Endothelial cell (in vitro differentiated cells): ENCODE measurements around the gene IGF2BP2. TPM values are rescaled to one million over a fixed set of nuclear protein-coding genes. Genes with fewer than 3 reads are reported as not detected.

Experiments
- DNase-seq: peaks from one replicate; pipeline ENCODE4 v3.0.0; 2021; ENCODE audit warnings: low spot score
- H3K27ac Mint-ChIP-seq: one replicate; pipeline ENCODE4 v1.8.0; 2021; ENCODE audit warnings: mixed read lengths, inconsistent platforms; ENCODE audit not compliant: unreplicated experiment
- H3K27me3 Mint-ChIP-seq: one replicate; pipeline ENCODE4 v1.8.0; 2021; ENCODE audit warnings: mild to moderate bottlenecking, moderate library complexity, mixed read lengths, inconsistent platforms; ENCODE audit not compliant: unreplicated experiment
- H3K36me3 Mint-ChIP-seq: one replicate; pipeline ENCODE4 v1.8.0; 2021; ENCODE audit warnings: mild to moderate bottlenecking, low read depth, mixed read lengths, inconsistent platforms; ENCODE audit not compliant: unreplicated experiment
- H3K4me1 Mint-ChIP-seq: one replicate; pipeline ENCODE4 v1.8.0; 2021; ENCODE audit warnings: mild to moderate bottlenecking, mixed read lengths, inconsistent platforms; ENCODE audit not compliant: unreplicated experiment
- H3K4me3 Mint-ChIP-seq: one replicate; pipeline ENCODE4 v1.8.0; 2021; ENCODE audit warnings: mild to moderate bottlenecking, mixed read lengths, inconsistent platforms; ENCODE audit not compliant: unreplicated experiment
- H3K9me3 Mint-ChIP-seq: one replicate; pipeline ENCODE4 v1.8.0; 2021; ENCODE audit warnings: mixed read lengths, inconsistent platforms; ENCODE audit not compliant: unreplicated experiment
- long read RNA-seq: library from polyadenylated mRNA; unstranded; transcript quantifications from one replicate; pipeline ENCODE4 v2.0.0, GENCODE V29; 2020; ENCODE audit not compliant: unreplicated experiment
- total RNA-seq: library from RNA; stranded (reverse); fragmentation: NEBNext Ultra II Directional; extraction: Animal tissue kit (Norgen Biotek cat#: 25700); gene quantifications from one replicate; pipeline ENCODE4 v1.2.1, GENCODE V29; 2021; ENCODE audit not compliant: unreplicated experiment
- TF ChIP-seq, protein P1 (sequence below): fragments of 200-600 bp; sonication (generic); IDR thresholded peaks from one replicate; pipeline ENCODE4 v1.5.0; 2021; ENCODE audit warnings: antibody characterized with exemption; ENCODE audit not compliant: unreplicated experiment

IGF2BP2 gene
- 165 TPM for total RNA-seq
- long read RNA-seq, partial matches to known transcripts, result 3 of 10 reads
- long read RNA-seq, other reads (novel, unspliced or antisense), result 5 of 10 reads

GRCh38 chr3:185825006-185825638 lies at the start of gene IGF2BP2:
TSS of gene IGF2BP2 (minus strand) at chr3:185825042. CDS start at chr3:185824960, 82 bp downstream.
- peaks cover 28% of the 10 kb centered on the region for H3K4me1 Mint-ChIP-seq
- TF ChIP-seq, protein P1, sequence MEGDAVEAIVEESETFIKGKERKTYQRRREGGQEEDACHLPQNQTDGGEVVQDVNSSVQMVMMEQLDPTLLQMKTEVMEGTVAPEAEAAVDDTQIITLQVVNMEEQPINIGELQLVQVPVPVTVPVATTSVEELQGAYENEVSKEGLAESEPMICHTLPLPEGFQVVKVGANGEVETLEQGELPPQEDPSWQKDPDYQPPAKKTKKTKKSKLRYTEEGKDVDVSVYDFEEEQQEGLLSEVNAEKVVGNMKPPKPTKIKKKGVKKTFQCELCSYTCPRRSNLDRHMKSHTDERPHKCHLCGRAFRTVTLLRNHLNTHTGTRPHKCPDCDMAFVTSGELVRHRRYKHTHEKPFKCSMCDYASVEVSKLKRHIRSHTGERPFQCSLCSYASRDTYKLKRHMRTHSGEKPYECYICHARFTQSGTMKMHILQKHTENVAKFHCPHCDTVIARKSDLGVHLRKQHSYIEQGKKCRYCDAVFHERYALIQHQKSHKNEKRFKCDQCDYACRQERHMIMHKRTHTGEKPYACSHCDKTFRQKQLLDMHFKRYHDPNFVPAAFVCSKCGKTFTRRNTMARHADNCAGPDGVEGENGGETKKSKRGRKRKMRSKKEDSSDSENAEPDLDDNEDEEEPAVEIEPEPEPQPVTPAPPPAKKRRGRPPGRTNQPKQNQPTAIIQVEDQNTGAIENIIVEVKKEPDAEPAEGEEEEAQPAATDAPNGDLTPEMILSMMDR, result no peak
- H3K4me3 Mint-ChIP-seq, result peak within 1 kb of the TSS; percentile 99
- H3K27ac Mint-ChIP-seq, result peak within 1 kb of the TSS; percentile 97
- no peaks in the 10 kb centered on the region for H3K9me3 Mint-ChIP-seq
- H3K36me3 Mint-ChIP-seq, result peaks cover 34% of the 10 kb centered on the region
- H3K27me3 Mint-ChIP-seq, result peaks cover 17% of the 10 kb centered on the region
- peak; percentile 81 for DNase-seq

DNA sequence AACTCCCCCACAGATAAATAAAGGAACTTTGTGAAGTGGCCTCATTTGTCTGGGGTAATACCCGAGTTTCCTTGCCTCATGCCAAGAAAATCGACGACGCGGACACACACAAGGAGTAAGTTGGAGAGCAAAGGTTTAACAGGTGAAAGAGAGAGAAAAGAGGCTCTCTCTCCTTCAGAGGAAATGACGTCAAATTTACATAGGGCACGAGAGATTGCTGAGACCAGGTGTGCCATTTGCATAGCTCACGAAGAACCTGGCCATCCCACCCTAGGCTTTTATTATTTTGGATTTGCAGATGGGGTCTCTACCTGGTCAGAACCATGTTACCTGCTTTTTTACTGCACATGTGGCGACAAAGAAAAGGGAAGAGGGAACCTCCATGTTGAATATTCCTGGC lies 49.3 kb upstream of the IGF2BP2 start:
- H3K4me3 Mint-ChIP-seq, result no peak overlapping the region
- DNase-seq, result no peak
- H3K4me1 Mint-ChIP-seq, result no peaks in the 10 kb centered on the region
- TF ChIP-seq, protein P1, result no peak
- H3K27ac Mint-ChIP-seq, result no peak overlapping the region
- H3K27me3 Mint-ChIP-seq, result no peaks in the 10 kb centered on the region
- no peaks in the 10 kb centered on the region for H3K36me3 Mint-ChIP-seq
- H3K9me3 Mint-ChIP-seq, result no peaks in the 10 kb centered on the region

GRCh38 chr3:185867650-185868049 lies 42.8 kb upstream of the IGF2BP2 start:
- H3K27me3 Mint-ChIP-seq, result peaks cover 3% of the 10 kb centered on the region
- no peaks in the 10 kb centered on the region for H3K9me3 Mint-ChIP-seq
- no peaks in the 10 kb centered on the region for H3K36me3 Mint-ChIP-seq
- no peak overlapping the region for H3K27ac Mint-ChIP-seq
- no peak overlapping the region for H3K4me3 Mint-ChIP-seq
- DNase-seq, result no peak
- TF ChIP-seq, protein P1, result no peak
- H3K4me1 Mint-ChIP-seq, result no peaks in the 10 kb centered on the region

- no peaks in the 10 kb centered on the region for H3K36me3 Mint-ChIP-seq
- H3K27me3 Mint-ChIP-seq, result peaks cover 3% of the 10 kb centered on the region
- H3K9me3 Mint-ChIP-seq, result no peaks in the 10 kb centered on the region
- no peak for DNase-seq
- TF ChIP-seq, protein P1, result no peak
- H3K4me1 Mint-ChIP-seq, result no peaks in the 10 kb centered on the region
- H3K27ac Mint-ChIP-seq, result no peak overlapping the region
- no peak overlapping the region for H3K4me3 Mint-ChIP-seq
Observed at GRCh38 chr3:185866995-185867394, 42.2 kb upstream of the IGF2BP2 start.

GRCh38 chr3:185866555-185866954 lies 41.7 kb upstream of the IGF2BP2 start:
- Mint-ChIP-seq H3K4me3 (no peak overlapping the region), H3K36me3 (no peaks in the 10 kb centered on the region)
- TF ChIP-seq, protein P1, result no peak

More at GRCh38 chr3:185866555-185866954, 41.7 kb upstream of the IGF2BP2 start:
- no peak for DNase-seq
- peaks cover 3% of the 10 kb centered on the region for H3K27me3 Mint-ChIP-seq
- H3K4me1 Mint-ChIP-seq, result no peaks in the 10 kb centered on the region
- no peaks in the 10 kb centered on the region for H3K9me3 Mint-ChIP-seq
- H3K27ac Mint-ChIP-seq, result no peak overlapping the region
